H1 (cell line): Measurements from ENCODE around the gene ST6GALNAC4. TPM values are rescaled to one million over a fixed set of nuclear protein-coding genes. Genes with fewer than 3 reads are reported as not detected.

Source experiments
- CTCF ChIA-PET: fragments of 300-600 bp; sonication (Branson Sonifier 250); formaldehyde crosslinking; loops from one replicate; lab custom pipeline; 2021; ENCODE audit not compliant: partially characterized antibody; lab: Charles Lee
- POLR2A ChIA-PET: fragments of 300-600 bp; sonication (Branson Sonifier 250); formaldehyde crosslinking; loops from one replicate; lab custom pipeline; 2021; ENCODE audit warnings: inconsistent platforms; ENCODE audit not compliant: partially characterized antibody; lab: Charles Lee
- DNase-seq, 2 experiments: peaks; one replicate each; pipeline versions ENCODE4 v3.0.0 to v3.0.0-alpha.2; 2010 to 2022; ENCODE audit warnings: low spot score in 2 of 2, low read depth in 1 of 2, mixed read lengths in 1 of 2
- FAIRE-seq: peaks from 2 replicates; lab custom pipeline; 2011; peaks lifted over from hg19 to GRCh38; lab: Jason Lieb, UNC
- H2AFZ ChIP-seq: 2 replicates; pipeline ENCODE4 v1.8.1; 2012; ENCODE audit warnings: low read length, inconsistent platforms
- H2AK5ac ChIP-seq: 2 replicates; pipeline ENCODE4 v1.6.1; 2013; ENCODE audit warnings: low read depth, low read length
- H2BK120ac ChIP-seq: replicated peaks from 2 replicates; pipeline ENCODE3; 2013; ENCODE audit warnings: low read depth, low read length, inconsistent platforms
- H2BK12ac ChIP-seq: 2 replicates; pipeline ENCODE4 v1.6.1; 2013; ENCODE audit warnings: low read depth, low read length
- H2BK15ac ChIP-seq: 2 replicates; pipeline ENCODE4 v1.6.1; 2013; ENCODE audit warnings: low read length
- H2BK20ac ChIP-seq: 2 replicates; pipeline ENCODE4 v1.6.1; 2013; ENCODE audit warnings: low read length
- H2BK5ac ChIP-seq: 2 replicates; pipeline ENCODE4 v1.6.1; 2013; ENCODE audit warnings: low read depth, low read length
- H3K14ac ChIP-seq: 2 replicates; pipeline ENCODE4 v1.6.1; 2013; ENCODE audit warnings: inconsistent platforms; ENCODE audit not compliant: insufficient read length
- H3K18ac ChIP-seq: 2 replicates; pipeline ENCODE4 v1.6.1; 2013; ENCODE audit warnings: low read length; ENCODE audit errors: extremely low read depth
- H3K23ac ChIP-seq: 2 replicates; pipeline ENCODE4 v1.6.1; 2013; ENCODE audit warnings: inconsistent platforms; ENCODE audit not compliant: insufficient read length
- H3K23me2 ChIP-seq: 2 replicates; pipeline ENCODE4 v1.6.1; 2013; ENCODE audit warnings: low read depth, low read length
- H3K27ac ChIP-seq: 2 replicates; pipeline ENCODE4 v1.6.1; 2011; ENCODE audit warnings: low read depth, low read length, inconsistent platforms
- H3K27me3 ChIP-seq, 4 experiments: replicated peaks in 1 of 4; 1 replicate in 1 of 4; 2 replicates in 3 of 4; pipeline versions ENCODE4 v1.6.1 to v1.8.1; 2011 to 2013; ENCODE audit warnings: low read length in 3 of 4, mild to moderate bottlenecking in 3 of 4, inconsistent platforms in 2 of 4, mixed read lengths in 2 of 4, moderate library complexity in 1 of 4; ENCODE audit not compliant: control insufficient read depth in 3 of 4, insufficient read depth in 3 of 4; ENCODE audit errors: extremely low read depth in 1 of 4
- H3K36me3 ChIP-seq, 4 experiments: 2 replicates each; pipeline versions ENCODE4 v1.6.1 to v1.8.1; 2011 to 2013; ENCODE audit warnings: mild to moderate bottlenecking in 4 of 4, low read length in 3 of 4, moderate library complexity in 2 of 4, control low read depth in 1 of 4, inconsistent platforms in 1 of 4; ENCODE audit not compliant: insufficient read depth in 4 of 4, control insufficient read depth in 2 of 4
- H3K4ac ChIP-seq: replicated peaks from 2 replicates; pipeline ENCODE3; 2013; ENCODE audit warnings: low read length, low read depth, mixed read lengths, inconsistent platforms; ENCODE audit not compliant: insufficient read length
- H3K4me1 ChIP-seq, 4 experiments: replicated peaks in 1 of 4; 1 replicate in 1 of 4; 2 replicates in 3 of 4; pipeline versions ENCODE4 v1.6.1 to v1.8.1; 2011 to 2013; ENCODE audit warnings: low read length in 3 of 4, inconsistent platforms in 2 of 4, mixed read lengths in 1 of 4; ENCODE audit not compliant: insufficient read depth in 4 of 4, control insufficient read depth in 3 of 4
- H3K4me2 ChIP-seq, 2 experiments: 2 replicates each; pipeline versions ENCODE4 v1.6.1 to v1.8.1; 2011 to 2013; ENCODE audit warnings: low read depth in 2 of 2, low read length in 2 of 2, control low read depth in 1 of 2, inconsistent platforms in 1 of 2, mild to moderate bottlenecking in 1 of 2; ENCODE audit not compliant: insufficient read depth in 1 of 2
- H3K4me3 ChIP-seq, 4 experiments: fragments of 200-600, 300-600 bp in 1 of 4; sonication (generic), shearing (Covaris generic), sonication (Bioruptor Twin) in 1 of 4; 2 replicates each; pipeline versions ENCODE4 v1.5.1 to v1.8.1; 2011 to 2016; ENCODE audit warnings: low read length in 4 of 4, low read depth in 3 of 4, control low read depth in 2 of 4, inconsistent platforms in 2 of 4, mild to moderate bottlenecking in 2 of 4, mixed read lengths in 1 of 4, moderate library complexity in 1 of 4; ENCODE audit not compliant: insufficient read depth in 2 of 4; ENCODE audit errors: extremely low read depth in 1 of 4
- H3K56ac ChIP-seq: replicated peaks from 2 replicates; pipeline ENCODE3; 2013; ENCODE audit warnings: low read depth, mild to moderate bottlenecking, mixed read lengths, low read length, inconsistent platforms; ENCODE audit not compliant: insufficient read length
- H3K79me1 ChIP-seq: 2 replicates; pipeline ENCODE4 v1.6.1; 2013; ENCODE audit warnings: low read depth, low read length, control low read depth
- H3K79me2 ChIP-seq, 2 experiments: 2 replicates each; pipeline versions ENCODE4 v1.6.1 to v1.8.1; 2012 to 2013; ENCODE audit warnings: low read length in 2 of 2, mild to moderate bottlenecking in 2 of 2, inconsistent platforms in 1 of 2; ENCODE audit not compliant: insufficient read depth in 2 of 2, control insufficient read depth in 1 of 2
- H3K9ac ChIP-seq, 4 experiments: replicated peaks in 1 of 4; 1 replicate in 1 of 4; 2 replicates in 3 of 4; pipeline versions ENCODE4 v1.6.1 to v1.8.1; 2011 to 2013; ENCODE audit warnings: low read depth in 3 of 4, low read length in 3 of 4, control low read depth in 2 of 4, mild to moderate bottlenecking in 2 of 4, moderate library complexity in 2 of 4, inconsistent platforms in 1 of 4; ENCODE audit errors: extremely low read depth in 1 of 4
- H3K9me3 ChIP-seq, 2 experiments: 2 replicates each; pipeline versions ENCODE4 v1.6.1 to v1.8.1; 2012 to 2013; ENCODE audit warnings: mild to moderate bottlenecking in 2 of 2, moderate library complexity in 2 of 2, control low read depth in 1 of 2, inconsistent platforms in 1 of 2, low read depth in 1 of 2, low read length in 1 of 2, mixed read lengths in 1 of 2; ENCODE audit not compliant: insufficient read depth in 2 of 2
- H4K20me1 ChIP-seq, 2 experiments: replicated peaks in 1 of 2; 2 replicates each; pipeline versions ENCODE3 to v1.8.1; 2011 to 2013; ENCODE audit warnings: inconsistent platforms in 2 of 2, low read length in 2 of 2, mild to moderate bottlenecking in 1 of 2; ENCODE audit not compliant: insufficient read depth in 2 of 2, control insufficient read depth in 1 of 2
- H4K5ac ChIP-seq: 2 replicates; pipeline ENCODE4 v1.6.1; 2013; ENCODE audit warnings: low read length, low read depth, mixed read lengths, inconsistent platforms; ENCODE audit not compliant: insufficient read length
- H4K8ac ChIP-seq: 2 replicates; pipeline ENCODE4 v1.8.0; 2013; ENCODE audit warnings: mild to moderate bottlenecking, moderate library complexity, low read length, inconsistent platforms; ENCODE audit not compliant: insufficient read depth; ENCODE audit errors: extremely low read depth
- H4K91ac ChIP-seq: replicated peaks from 2 replicates; pipeline ENCODE3; 2013; ENCODE audit warnings: low read length, mixed read lengths, inconsistent platforms; ENCODE audit not compliant: insufficient read length
- CEBPB ChIP-seq: IDR thresholded peaks from 2 replicates; pipeline ENCODE4 v1.6.1; 2012; ENCODE audit warnings: low read depth, low read length
- EGR1 ChIP-seq: IDR thresholded peaks from 2 replicates; pipeline ENCODE4 v1.6.1; 2011; ENCODE audit warnings: low read depth, low read length, borderline replicate concordance
- KDM4A ChIP-seq: IDR thresholded peaks from one replicate; pipeline ENCODE4 v1.7.1; 2012; ENCODE audit warnings: low read depth, mild to moderate bottlenecking, moderate library complexity, low read length, inconsistent platforms; ENCODE audit not compliant: severe bottlenecking
- PHF8 ChIP-seq: fragments of 200-600 bp; sonication (generic); conservative IDR thresholded peaks from 2 replicates; pipeline ENCODE4 v1.7.1; 2012; ENCODE audit warnings: low read depth, mild to moderate bottlenecking, inconsistent platforms, low read length, moderate library complexity
- RNF2 ChIP-seq: fragments of 200-900, 300-1000 bp; sonication (generic); IDR thresholded peaks from 2 replicates; pipeline ENCODE4 v1.7.1; 2016; ENCODE audit warnings: borderline replicate concordance, low read depth, mild to moderate bottlenecking, antibody characterized with exemption, low read length; ENCODE audit not compliant: poor library complexity, severe bottlenecking; ENCODE audit errors: missing control alignments
- SIX5 ChIP-seq: IDR thresholded peaks from 2 replicates; pipeline ENCODE4 v1.6.1; 2011; ENCODE audit warnings: mild to moderate bottlenecking, low read depth, low read length
- WGBS, 2 experiments: shearing (Covaris generic) in 1 of 2; methylation state at CpG; one replicate each; pipeline versions ENCODE4 v1.1.6 to v1.1.7; 2013 to 2015; ENCODE audit warnings: low lambda C conversion rate in 2 of 2, mixed read lengths in 2 of 2, inconsistent platforms in 1 of 2, low coverage in 1 of 2, missing lambda C conversion rate in 1 of 2; ENCODE audit not compliant: insufficient replicate concordance in 2 of 2, insufficient coverage in 1 of 2, insufficient read length in 1 of 2; ENCODE audit errors: extremely low coverage in 1 of 2, missing lambda C conversion rate in 1 of 2; 5-methylcytosine and 5-hydroxymethylcytosine counted together
- polyA plus RNA-seq, 7 experiments: library from polyadenylated mRNA; depleted of rRNA in 3 of 7; stranded (reverse) in 5 of 7; unstranded in 2 of 7; fragments of >200 nt in 5 of 7; fragments of 200-250 nt in 2 of 7; gene quantifications; 1 replicate in 5 of 7; 2 replicates in 1 of 7; 4 replicates in 1 of 7; pipeline versions ENCODE4 v1.2.1 to v1.2.3, GENCODE V29; 2011 to 2013; ENCODE audit warnings: missing spikeins in 2 of 7, mixed read lengths in 2 of 7
- total RNA-seq: library from RNA; stranded (reverse); fragmentation: NEBNext Ultra II Directional; extraction: Animal tissue kit (Norgen Biotek cat#: 25700); gene quantifications from 2 replicates; pipeline ENCODE4 v1.2.1, GENCODE V29; 2021
- TF ChIP-seq, protein P1 (sequence below): IDR thresholded peaks from 2 replicates; pipeline ENCODE4 v1.6.1; 2011; ENCODE audit warnings: low read depth, mild to moderate bottlenecking, low read length; ENCODE audit not compliant: insufficient read depth

The ST6GALNAC4 gene
- total and polyA plus RNA-seq, 2 of the 8 experiments (the other 6 are each of a cell fraction or from before 2014, with no cell fraction given) = 21.8 to 34.1 TPM

DNA sequence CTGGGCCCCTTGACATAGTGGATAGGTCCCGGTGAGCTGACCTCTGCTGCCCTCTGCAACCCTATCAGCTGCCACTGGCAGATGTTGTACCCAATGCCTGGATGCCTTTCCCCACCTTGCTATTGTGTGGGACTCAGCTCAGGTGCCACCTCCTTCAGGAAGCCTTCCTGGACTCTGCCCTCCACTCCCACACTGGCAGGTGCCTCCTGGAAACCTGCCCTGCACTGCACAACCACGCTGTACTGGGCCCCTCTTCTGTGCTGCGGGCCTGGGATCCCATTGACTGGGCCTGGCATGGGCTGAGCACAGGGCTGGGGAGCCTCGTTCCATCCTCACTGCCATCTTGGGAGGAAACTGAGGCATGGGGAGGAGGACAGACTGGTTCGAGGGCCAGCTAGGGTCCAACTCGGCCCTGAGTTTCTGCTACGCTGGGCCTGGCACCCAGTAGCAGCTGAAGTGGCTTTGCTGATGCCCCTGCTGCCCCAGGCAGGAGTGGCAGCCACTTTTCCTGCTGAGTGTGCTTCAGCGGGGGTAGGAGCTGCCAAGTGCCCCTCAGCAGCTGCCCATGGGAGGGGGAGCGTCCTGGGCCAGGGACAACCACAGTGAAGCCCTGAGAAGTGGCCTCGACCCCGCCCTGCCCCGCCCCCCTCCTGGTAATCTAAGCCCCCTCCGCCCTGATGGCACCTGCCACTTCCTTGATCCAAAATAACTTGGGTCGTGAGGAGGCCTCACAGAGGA, 40.6 kb downstream of the ST6GALNAC4 start:
- no peak overlapping the region for H2BK5ac ChIP-seq
- no peak overlapping the region for H3K18ac ChIP-seq
- H2AFZ ChIP-seq = no peak overlapping the region
- no peak overlapping the region for H3K4me3 ChIP-seq
- no peaks in the 10 kb centered on the region for H3K79me1 ChIP-seq
- 85% methylated on average over 8 of the region's 14 CpGs; no CpG with 5 or more reads in 1 of the 2 experiments for WGBS, 2 experiments
- H2BK120ac ChIP-seq = no peak overlapping the region
- peaks cover 0 to 10% (median 7%) of the 10 kb centered on the region in 4 experiments; a peak in 6 of 7 replicates for H3K4me1 ChIP-seq
- H3K79me2 ChIP-seq = no peaks in the 10 kb centered on the region
- H2BK12ac ChIP-seq = peak overlapping the region; percentile 39; the same call in 1 of the 2 replicates
- H3K4me2 ChIP-seq = peak overlapping the region in 1 of 2 experiments; percentile 72; a peak in 1 of 4 replicates
- FAIRE-seq = no peak
- no peak overlapping the region for H3K23ac ChIP-seq
- H2BK20ac ChIP-seq = 0 out of 2 replicates have a peak overlapping the region, but pooled peaks have one; percentile 13
- no peaks in the 10 kb centered on the region for H3K27me3 ChIP-seq
- peak overlapping the region; percentile 72; the same call in 1 of the 2 replicates for H2BK15ac ChIP-seq
- no peak for DNase-seq
- no peak overlapping the region for H3K27ac ChIP-seq
- H3K4ac ChIP-seq = peak overlapping the region; percentile 78
- H4K8ac ChIP-seq = peak overlapping the region; percentile 3; the same call in 1 of the 2 replicates
- H4K20me1 ChIP-seq = peaks cover 0 to 1% of the 10 kb centered on the region in 2 experiments
- no peak overlapping the region for H2AK5ac ChIP-seq
- no peak overlapping the region for H3K9ac ChIP-seq
- ChIA-PET CTCF (interaction anchor here (0.6 to 1.8 kb wide), 7 partner anchors 9 to 71 kb away, joined by 3 to 6 read pairs (median 3); partner anchors contain the start of gene ENG), POLR2A (interaction anchor here (0.6 to 1.8 kb wide), 8 partner anchors 9 to 885 kb away, joined by 3 to 9 read pairs (median 4); no protein-coding TSS in a partner anchor)
- no peak overlapping the region for H4K91ac ChIP-seq
- H3K9me3 ChIP-seq = no peaks in the 10 kb centered on the region
- H3K23me2 ChIP-seq = peaks cover 7% of the 10 kb centered on the region; the same call in 1 of the 2 replicates
- no peaks in the 10 kb centered on the region for H3K36me3 ChIP-seq
- no peak overlapping the region for H4K5ac ChIP-seq
- H3K14ac ChIP-seq = no peak overlapping the region
- no peak overlapping the region for H3K56ac ChIP-seq
- TF ChIP-seq CEBPB = no peak
- TF ChIP-seq EGR1 = no peak
- TF ChIP-seq, protein P1, sequence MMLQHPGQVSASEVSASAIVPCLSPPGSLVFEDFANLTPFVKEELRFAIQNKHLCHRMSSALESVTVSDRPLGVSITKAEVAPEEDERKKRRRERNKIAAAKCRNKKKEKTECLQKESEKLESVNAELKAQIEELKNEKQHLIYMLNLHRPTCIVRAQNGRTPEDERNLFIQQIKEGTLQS = no peak
- TF ChIP-seq SIX5 = no peak
- TF ChIP-seq RNF2 = no peak
- no peak for TF ChIP-seq PHF8
- no peak for TF ChIP-seq KDM4A
